ENCODE measurements around the gene AFF3. TPM values are rescaled to one million over a fixed set of nuclear protein-coding genes. Genes with fewer than 3 reads are reported as not detected.

The AFF3 gene
- total RNA-seq, 4 donors from 2014 or later: 9.0 to 20.2 (median 14.5) TPM

DNA sequence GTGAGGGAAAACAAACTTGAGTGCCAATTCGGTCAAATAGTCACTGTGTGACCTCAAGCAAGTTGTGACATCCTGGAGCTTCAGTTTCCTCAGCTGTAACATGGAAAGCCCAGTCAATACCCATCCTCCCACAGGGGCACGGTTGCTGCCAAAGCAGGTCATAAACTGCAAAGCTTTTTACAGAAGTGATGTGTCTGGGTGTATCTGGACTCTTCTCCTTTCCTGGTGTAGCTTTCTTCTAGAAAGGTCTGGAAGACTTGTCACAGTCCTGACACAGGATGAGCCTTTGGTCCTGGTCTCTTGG, 4.2 kb upstream of the AFF3 start:
- Histone ChIP-seq H3K4me1 (no peaks in the 10 kb centered on the region), H3K9me3 (no peaks in the 10 kb centered on the region), H3K4me3 (no peak overlapping the region), H3K27ac (no peak overlapping the region), H3K36me3 (no peaks in the 10 kb centered on the region), H3K27me3 (no peaks in the 10 kb centered on the region)
- in situ Hi-C loops (cut with MboI; ENCODE audit: low pct_ligation_motif_present in 1 of 4, low pct_unique_long_range_greater_than_20kb in 1 of 4, low sequenced_read_pairs in 3 of 4): no loop called here
- TF ChIP-seq POLR2AphosphoS5 (IDR thresholded peaks at IDR 0.05) (no peak), POLR2A (IDR thresholded peaks at IDR 0.05) (no peak), EP300 (IDR thresholded peaks at IDR 0.05; ENCODE audit: low read depth) (no peak)
- TF ChIP-seq, protein P1, sequence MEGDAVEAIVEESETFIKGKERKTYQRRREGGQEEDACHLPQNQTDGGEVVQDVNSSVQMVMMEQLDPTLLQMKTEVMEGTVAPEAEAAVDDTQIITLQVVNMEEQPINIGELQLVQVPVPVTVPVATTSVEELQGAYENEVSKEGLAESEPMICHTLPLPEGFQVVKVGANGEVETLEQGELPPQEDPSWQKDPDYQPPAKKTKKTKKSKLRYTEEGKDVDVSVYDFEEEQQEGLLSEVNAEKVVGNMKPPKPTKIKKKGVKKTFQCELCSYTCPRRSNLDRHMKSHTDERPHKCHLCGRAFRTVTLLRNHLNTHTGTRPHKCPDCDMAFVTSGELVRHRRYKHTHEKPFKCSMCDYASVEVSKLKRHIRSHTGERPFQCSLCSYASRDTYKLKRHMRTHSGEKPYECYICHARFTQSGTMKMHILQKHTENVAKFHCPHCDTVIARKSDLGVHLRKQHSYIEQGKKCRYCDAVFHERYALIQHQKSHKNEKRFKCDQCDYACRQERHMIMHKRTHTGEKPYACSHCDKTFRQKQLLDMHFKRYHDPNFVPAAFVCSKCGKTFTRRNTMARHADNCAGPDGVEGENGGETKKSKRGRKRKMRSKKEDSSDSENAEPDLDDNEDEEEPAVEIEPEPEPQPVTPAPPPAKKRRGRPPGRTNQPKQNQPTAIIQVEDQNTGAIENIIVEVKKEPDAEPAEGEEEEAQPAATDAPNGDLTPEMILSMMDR (IDR thresholded peaks at IDR 0.05): no peak
- WGBS, 2 donors (ENCODE audit: low coverage in 1 of 2): 53 to 68% methylated on average over 2 of the region's 2 CpGs
- no peak for DNase-seq
- intact Hi-C loops (cut with DNase I; ENCODE audit: low total_unique reads): no loop called here

DNA sequence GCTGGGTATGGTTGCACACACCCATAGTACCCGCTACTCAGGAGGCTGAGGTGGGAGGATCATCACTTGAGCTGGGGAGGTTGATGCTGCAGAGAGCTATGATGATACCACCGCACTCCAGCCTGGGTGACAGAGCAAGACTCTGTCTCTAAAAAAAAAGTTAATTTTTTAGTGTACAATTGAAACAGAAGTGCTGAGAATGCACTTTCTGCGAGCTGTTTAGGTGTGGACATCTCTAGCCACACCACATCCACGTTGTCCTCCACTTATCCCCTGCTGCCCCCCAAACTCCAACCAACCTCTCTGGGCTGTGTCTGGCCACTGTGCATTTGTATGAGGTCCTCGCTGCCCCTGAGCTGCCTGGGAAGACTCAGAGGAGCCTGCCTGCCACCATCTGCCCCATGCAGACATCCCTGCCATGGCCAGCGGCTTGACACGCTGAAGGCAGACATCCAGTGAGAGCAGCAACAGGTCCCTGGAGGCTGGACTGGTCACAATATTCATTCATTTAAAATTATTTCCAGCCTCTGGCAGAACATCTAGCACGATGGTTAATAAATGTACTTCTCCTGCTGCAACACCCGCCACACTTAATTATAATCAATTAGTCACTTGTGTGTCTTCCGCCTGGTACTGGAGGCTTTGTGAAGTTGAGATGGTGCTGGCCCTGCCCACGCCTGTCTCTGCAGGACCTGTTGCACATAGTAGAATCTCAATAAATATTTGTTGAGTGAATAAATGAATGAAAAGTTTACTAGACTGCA, 3.7 kb upstream of the AFF3 start:
- TF ChIP-seq POLR2AphosphoS5 (IDR thresholded peaks at IDR 0.05): no peak
- TF ChIP-seq, protein P1 (IDR thresholded peaks at IDR 0.05): no peak
- TF ChIP-seq POLR2A (IDR thresholded peaks at IDR 0.05): no peak
- no peak for TF ChIP-seq EP300 (IDR thresholded peaks at IDR 0.05; ENCODE audit: low read depth)
- Histone ChIP-seq H3K4me1 (no peaks in the 10 kb centered on the region), H3K27me3 (no peaks in the 10 kb centered on the region), H3K36me3 (no peaks in the 10 kb centered on the region), H3K9me3 (no peaks in the 10 kb centered on the region), H3K27ac (no peak overlapping the region), H3K4me3 (no peak overlapping the region)
- intact Hi-C loops (cut with DNase I; ENCODE audit: low total_unique reads): no loop called here
- DNase-seq: no peak
- WGBS, 2 donors (ENCODE audit: low coverage in 1 of 2): 89 to 90% methylated on average over 6 to 10 of the region's 11 CpGs
- in situ Hi-C loops (cut with MboI; ENCODE audit: low pct_ligation_motif_present in 1 of 4, low pct_unique_long_range_greater_than_20kb in 1 of 4, low sequenced_read_pairs in 3 of 4): no loop called here

DNA sequence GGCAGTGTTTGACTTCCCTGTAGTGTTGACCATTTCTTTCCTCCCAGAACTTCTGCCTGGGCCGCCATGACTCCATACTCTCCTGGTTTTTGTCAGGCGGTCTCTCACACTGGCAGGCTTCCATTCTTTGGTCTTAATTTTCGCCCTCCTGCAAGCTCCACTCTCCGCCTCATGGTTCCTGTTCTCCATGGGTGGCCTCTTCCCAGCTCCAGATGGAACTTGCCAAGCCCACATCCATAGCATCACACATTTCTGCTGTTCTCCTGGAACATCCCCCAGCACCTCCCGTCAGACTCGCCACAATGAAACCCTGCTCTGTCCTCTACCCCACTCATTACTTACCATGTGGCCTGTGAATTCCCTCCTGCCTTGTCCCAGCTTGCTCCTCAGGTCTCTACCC, 896 bp upstream of the AFF3 start:
- Histone ChIP-seq H3K27me3 (no peaks in the 10 kb centered on the region), H3K4me3 (no peak overlapping the region), H3K9me3 (no peaks in the 10 kb centered on the region), H3K36me3 (no peaks in the 10 kb centered on the region), H3K4me1 (no peaks in the 10 kb centered on the region), H3K27ac (no peak overlapping the region)
- TF ChIP-seq POLR2AphosphoS5 (IDR thresholded peaks at IDR 0.05) (no peak), EP300 (IDR thresholded peaks at IDR 0.05; ENCODE audit: low read depth) (no peak), POLR2A (IDR thresholded peaks at IDR 0.05) (no peak)
- TF ChIP-seq, protein P1 (IDR thresholded peaks at IDR 0.05): no peak
- intact Hi-C loops (cut with DNase I; ENCODE audit: low total_unique reads) (no loop called here), in situ Hi-C loops (cut with MboI; ENCODE audit: low pct_ligation_motif_present in 1 of 4, low pct_unique_long_range_greater_than_20kb in 1 of 4, low sequenced_read_pairs in 3 of 4) (no loop called here)
- no peak for DNase-seq
- 83 to 91% methylated on average over 4 to 6 of the region's 6 CpGs for WGBS, 2 donors (ENCODE audit: low coverage in 1 of 2)

DNA sequence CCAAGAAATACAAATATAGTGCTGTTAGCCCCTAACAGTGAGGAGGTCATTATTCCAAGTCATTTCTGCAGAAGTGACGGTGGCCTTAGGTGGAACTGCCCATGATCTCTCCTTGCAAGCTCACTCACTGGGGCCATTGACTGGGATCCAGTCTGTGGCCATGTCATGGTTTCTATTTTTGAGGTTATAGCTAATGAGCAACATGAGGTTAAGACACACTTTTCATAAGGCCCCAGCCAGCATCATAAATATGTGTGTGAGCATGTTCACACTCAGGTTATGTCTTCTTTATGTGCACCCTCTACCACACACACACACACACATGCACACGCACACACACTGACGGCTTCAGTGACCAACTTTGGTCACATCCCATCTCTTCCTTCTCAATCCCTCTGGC, 484 bp downstream of the AFF3 start:
- no peak overlapping the region for H3K27ac ChIP-seq
- in situ Hi-C loops (cut with MboI; ENCODE audit: low pct_ligation_motif_present in 1 of 4, low pct_unique_long_range_greater_than_20kb in 1 of 4, low sequenced_read_pairs in 3 of 4): no loop called here
- peak overlapping the region in 1 of 4 donors; percentile 19 for H3K4me3 ChIP-seq
- no peaks in the 10 kb centered on the region for H3K36me3 ChIP-seq
- H3K4me1 ChIP-seq: no peaks in the 10 kb centered on the region
- DNase-seq: no peak
- TF ChIP-seq POLR2AphosphoS5 (IDR thresholded peaks at IDR 0.05) (no peak), EP300 (IDR thresholded peaks at IDR 0.05; ENCODE audit: low read depth) (no peak), POLR2A (IDR thresholded peaks at IDR 0.05) (no peak)
- TF ChIP-seq, protein P1 (IDR thresholded peaks at IDR 0.05): no peak
- no peaks in the 10 kb centered on the region for H3K27me3 ChIP-seq
- intact Hi-C loops (cut with DNase I; ENCODE audit: low total_unique reads): no loop called here
- H3K9me3 ChIP-seq: no peaks in the 10 kb centered on the region
- 60 to 82% methylated on average over 1 to 3 of the region's 3 CpGs for WGBS, 2 donors (ENCODE audit: low coverage in 1 of 2)
